AG09319 (cell line): ENCODE results near the gene PAGE4.

Experiments used
- DNase-seq: peaks from one replicate; pipeline ENCODE4 v3.0.0-alpha.2; 2010; ENCODE audit warnings: low read depth; ENCODE audit errors: extremely low read depth
- TF ChIP-seq, protein P1 (sequence below): IDR thresholded peaks from 2 replicates; pipeline ENCODE4 v1.5.1; 2011; ENCODE audit warnings: low read depth, mild to moderate bottlenecking, inconsistent platforms, low read length, moderate library complexity

The PAGE4 gene, protein sequence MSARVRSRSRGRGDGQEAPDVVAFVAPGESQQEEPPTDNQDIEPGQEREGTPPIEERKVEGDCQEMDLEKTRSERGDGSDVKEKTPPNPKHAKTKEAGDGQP

DNA sequence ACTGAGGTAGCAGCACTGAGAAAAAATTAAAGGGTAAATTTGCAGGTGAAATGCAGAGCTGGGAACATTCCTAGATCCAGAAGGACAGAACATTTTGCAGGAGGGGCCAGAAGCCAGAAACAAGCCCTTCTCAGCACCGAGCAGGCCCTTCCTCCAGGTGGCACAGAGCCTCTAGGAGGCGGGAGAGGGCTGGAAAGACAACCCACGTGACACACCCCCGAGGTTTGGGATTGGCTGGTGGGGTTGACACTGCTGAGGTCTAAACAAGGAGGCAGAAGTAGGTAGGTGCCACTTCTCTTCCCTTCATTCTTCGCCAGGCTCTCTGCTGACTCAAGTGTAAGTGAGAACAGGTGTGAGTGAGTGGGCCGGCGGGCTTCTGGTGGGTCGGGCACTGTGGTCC, at the start of gene PAGE4:
PAGE4 (plus strand) TSS at position 288 of the 400 bp plus-strand sequence. CDS start 1,126 bp downstream, outside the sequence.
- no peak for DNase-seq
- TF ChIP-seq, protein P1, sequence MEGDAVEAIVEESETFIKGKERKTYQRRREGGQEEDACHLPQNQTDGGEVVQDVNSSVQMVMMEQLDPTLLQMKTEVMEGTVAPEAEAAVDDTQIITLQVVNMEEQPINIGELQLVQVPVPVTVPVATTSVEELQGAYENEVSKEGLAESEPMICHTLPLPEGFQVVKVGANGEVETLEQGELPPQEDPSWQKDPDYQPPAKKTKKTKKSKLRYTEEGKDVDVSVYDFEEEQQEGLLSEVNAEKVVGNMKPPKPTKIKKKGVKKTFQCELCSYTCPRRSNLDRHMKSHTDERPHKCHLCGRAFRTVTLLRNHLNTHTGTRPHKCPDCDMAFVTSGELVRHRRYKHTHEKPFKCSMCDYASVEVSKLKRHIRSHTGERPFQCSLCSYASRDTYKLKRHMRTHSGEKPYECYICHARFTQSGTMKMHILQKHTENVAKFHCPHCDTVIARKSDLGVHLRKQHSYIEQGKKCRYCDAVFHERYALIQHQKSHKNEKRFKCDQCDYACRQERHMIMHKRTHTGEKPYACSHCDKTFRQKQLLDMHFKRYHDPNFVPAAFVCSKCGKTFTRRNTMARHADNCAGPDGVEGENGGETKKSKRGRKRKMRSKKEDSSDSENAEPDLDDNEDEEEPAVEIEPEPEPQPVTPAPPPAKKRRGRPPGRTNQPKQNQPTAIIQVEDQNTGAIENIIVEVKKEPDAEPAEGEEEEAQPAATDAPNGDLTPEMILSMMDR, result no peak

DNA sequence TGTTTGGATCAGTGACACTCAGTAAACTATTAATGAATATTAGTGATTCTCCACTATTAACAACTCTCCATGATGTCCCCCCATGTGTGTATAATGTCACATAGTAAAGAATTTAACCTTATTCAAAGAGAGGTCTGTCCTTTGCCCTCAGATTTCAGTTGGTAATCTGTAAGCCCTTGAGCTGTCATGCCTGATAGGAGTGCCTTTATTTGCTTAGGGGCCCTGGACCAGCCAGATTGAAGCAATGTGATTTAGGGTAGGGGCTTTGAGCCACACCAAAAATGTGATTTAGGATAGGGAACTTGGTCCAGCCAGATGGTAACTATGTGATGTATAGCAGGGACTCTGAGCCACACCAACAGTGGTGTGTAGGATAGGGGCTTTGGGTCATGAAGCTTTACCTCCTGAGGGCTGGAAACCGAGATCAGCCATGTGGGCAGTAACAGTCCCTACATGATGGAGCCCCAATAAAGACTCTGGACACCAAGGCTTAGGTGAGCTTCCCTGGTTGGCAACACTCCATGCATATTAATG, 44.3 kb upstream of the PAGE4 start:
- TF ChIP-seq, protein P1, result no peak
- no peak for DNase-seq

DNA sequence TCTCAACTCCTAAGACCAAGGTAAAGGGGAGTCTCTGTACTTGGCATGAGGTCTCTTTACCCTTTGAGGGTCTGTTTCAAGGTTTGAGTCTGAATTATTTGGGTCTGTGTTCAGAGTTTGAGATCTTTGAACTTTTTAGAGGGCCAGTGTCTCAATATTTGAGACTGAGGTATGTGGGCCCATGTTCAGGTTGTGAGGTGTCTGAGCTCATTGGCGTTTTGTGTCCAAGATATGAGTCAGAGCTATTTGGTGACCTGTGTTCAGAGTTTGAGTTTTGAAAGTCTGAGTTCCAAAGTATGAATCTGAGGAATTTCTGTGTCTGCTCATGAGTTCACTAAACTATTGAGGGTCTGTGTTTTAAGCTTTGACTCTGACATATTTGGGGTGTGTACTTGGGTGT, 36.7 kb upstream of the PAGE4 start:
- TF ChIP-seq, protein P1, result no peak
- no peak for DNase-seq

DNA sequence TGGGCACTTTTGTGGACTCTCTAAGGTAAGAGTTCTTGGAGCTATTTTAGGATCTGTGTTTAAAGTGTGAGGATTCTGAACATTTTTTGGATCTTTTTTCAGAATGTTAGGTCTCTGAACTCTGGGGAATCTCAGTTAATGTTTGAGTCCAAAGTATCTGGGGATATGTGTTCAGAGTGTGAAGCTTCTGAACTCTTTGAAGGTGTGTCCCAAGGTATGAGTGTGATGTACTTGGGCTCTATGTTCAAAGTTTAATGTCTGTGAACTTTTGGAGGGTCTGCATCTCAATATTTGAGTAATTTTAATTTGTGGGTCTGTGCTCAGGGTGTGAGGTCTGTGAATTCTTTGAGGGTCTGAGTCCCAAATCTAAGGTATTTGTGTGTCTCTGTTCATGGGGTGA, 35.4 kb upstream of the PAGE4 start:
- no peak for DNase-seq
- TF ChIP-seq, protein P1, result no peak

DNA sequence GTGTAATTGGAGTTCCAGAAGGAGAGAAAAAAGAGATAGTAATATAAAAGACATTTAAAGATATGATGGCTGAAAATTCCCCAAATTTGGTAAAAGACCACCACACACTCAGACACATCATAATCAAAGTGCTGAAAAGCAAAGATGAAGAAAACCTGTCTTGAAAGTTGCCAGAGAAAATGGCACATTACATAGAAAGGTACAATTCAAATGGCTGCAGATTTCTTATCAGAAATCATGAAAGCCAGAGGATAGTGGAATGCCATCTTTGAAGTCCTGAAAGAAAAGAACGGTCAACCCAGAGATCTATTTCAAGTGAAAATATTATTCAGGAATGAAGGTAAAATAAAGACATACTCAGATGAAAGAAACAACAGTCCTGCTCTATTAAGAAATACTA, 29.3 kb upstream of the PAGE4 start:
- DNase-seq, result no peak
- TF ChIP-seq, protein P1, result no peak

DNA sequence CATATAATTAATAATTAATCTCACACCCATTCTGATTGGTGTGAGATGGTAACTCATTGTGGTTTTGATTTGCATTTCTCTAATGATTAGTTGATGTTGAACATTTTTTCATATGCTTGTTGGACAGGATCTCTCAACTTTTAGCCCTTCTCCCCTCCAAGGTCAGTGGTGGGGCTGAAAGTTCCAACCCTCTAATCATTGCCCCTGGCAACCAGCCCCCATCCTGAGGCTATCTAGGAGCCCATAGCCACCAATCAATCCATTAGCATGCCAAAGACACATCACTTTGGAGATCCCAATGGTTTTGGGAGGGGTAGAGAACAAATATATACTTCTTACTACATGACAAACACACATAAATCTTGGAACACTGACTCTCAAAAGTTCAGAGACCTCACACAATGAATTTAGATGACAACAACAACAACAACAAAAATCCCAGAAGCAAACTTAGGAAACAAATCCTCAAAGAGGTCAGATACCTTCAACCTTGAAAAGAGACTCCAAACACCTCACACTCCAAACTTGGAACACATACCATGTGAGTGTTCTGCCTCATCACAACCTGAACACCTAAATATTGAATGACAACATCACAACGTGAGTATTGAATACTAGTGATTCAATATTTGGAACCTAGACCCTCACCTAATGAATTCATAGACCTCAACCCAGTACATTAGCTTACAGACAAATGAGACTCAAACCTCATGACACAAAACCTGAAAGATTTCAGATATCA, 19.0 kb upstream of the PAGE4 start:
- no peak for DNase-seq
- TF ChIP-seq, protein P1, result no peak

DNA sequence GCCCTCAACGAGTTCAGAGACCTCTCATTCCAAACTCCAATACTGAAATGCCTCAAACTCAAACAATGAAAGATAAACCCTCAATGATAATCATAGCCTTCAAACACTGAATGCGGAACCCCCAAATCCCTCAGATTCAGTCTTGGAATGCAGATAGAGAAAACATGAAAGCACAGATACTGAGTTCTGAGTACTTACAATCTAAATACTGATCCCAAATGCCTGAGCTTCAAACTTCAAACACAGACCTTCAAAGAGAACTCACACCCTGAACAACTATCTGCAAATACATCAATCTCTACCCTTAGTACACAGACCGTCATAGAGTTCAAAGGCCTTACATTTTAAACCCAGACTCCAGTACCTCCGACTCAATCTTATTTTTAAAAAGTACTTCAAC, 16.9 kb upstream of the PAGE4 start:
- DNase-seq, result no peak
- TF ChIP-seq, protein P1, result no peak
